Osteoblast (primary cell): Measurements from ENCODE around the gene DEGS2. TPM values are rescaled to one million over a fixed set of nuclear protein-coding genes. Genes with fewer than 3 reads are reported as not detected.

ENCODE experiments used
- DNase-seq: peaks from one replicate; pipeline ENCODE4 v3.0.0; 2011; ENCODE audit warnings: low spot score, mixed read lengths; ENCODE audit not compliant: insufficient read length; ENCODE audit errors: missing footprints
- H2AFZ ChIP-seq: 2 replicates; pipeline ENCODE4 v1.6.0; 2011; ENCODE audit warnings: mild to moderate bottlenecking, low read length
- H3K27ac ChIP-seq: 2 replicates; pipeline ENCODE4 v1.5.1; 2011; ENCODE audit warnings: mild to moderate bottlenecking, low read depth, low read length, moderate library complexity
- H3K27me3 ChIP-seq: 2 replicates; pipeline ENCODE4 v1.6.0; 2012; ENCODE audit warnings: mild to moderate bottlenecking, control low read depth, inconsistent platforms, low read length, moderate library complexity; ENCODE audit not compliant: insufficient read depth
- H3K36me3 ChIP-seq: 2 replicates; pipeline ENCODE4 v1.5.1; 2011; ENCODE audit warnings: mild to moderate bottlenecking, low read length, control low read depth, moderate library complexity; ENCODE audit not compliant: insufficient read depth
- H3K4me1 ChIP-seq: 2 replicates; pipeline ENCODE4 v1.5.1; 2011; ENCODE audit warnings: mild to moderate bottlenecking, low read length, control low read depth, moderate library complexity; ENCODE audit not compliant: insufficient read depth
- H3K4me2 ChIP-seq: 2 replicates; pipeline ENCODE4 v1.6.0; 2011; ENCODE audit warnings: mild to moderate bottlenecking, low read length; ENCODE audit not compliant: insufficient read depth
- H3K4me3 ChIP-seq: fragments of 200-600 bp; sonication (generic); 3 replicates; pipeline ENCODE4 v1.5.1; 2012; ENCODE audit warnings: mild to moderate bottlenecking, low read length, inconsistent platforms; ENCODE audit not compliant: insufficient read depth
- H3K79me2 ChIP-seq: 2 replicates; pipeline ENCODE4 v1.6.0; 2012; ENCODE audit warnings: mild to moderate bottlenecking, low read length, control low read depth, inconsistent platforms; ENCODE audit not compliant: insufficient read depth
- H3K9me3 ChIP-seq: 2 replicates; pipeline ENCODE4 v1.5.1; 2011; ENCODE audit warnings: low read depth, low read length, control low read depth
- H4K20me1 ChIP-seq: 2 replicates; pipeline ENCODE4 v1.6.0; 2012; ENCODE audit warnings: mild to moderate bottlenecking, low read length, control low read depth; ENCODE audit not compliant: insufficient read depth
- CTCF ChIP-seq: IDR thresholded peaks from 2 replicates; pipeline ENCODE4 v1.5.1; 2011; ENCODE audit warnings: mild to moderate bottlenecking, low read depth, low read length, moderate library complexity; ENCODE audit errors: extremely low read depth
- total RNA-seq: library from RNA; depleted of rRNA; stranded (reverse); fragments of >200 nt; gene quantifications from 2 replicates; pipeline ENCODE4 v1.2.3, GENCODE V29; 2012

DEGS2 gene
- total RNA-seq, 1 donor: 0.36 TPM

- H3K9me3 ChIP-seq: peaks cover 5% of the 10 kb centered on the region
- H2AFZ ChIP-seq: no peak overlapping the region
- H3K36me3 ChIP-seq: no peaks in the 10 kb centered on the region
- H3K4me2 ChIP-seq: no peak overlapping the region
- no peak for TF ChIP-seq CTCF
- no peaks in the 10 kb centered on the region for H3K4me1 ChIP-seq
- DNase-seq: no peak
- no peak overlapping the region for H3K4me3 ChIP-seq
- no peak overlapping the region for H3K27ac ChIP-seq
- H3K27me3 ChIP-seq: peaks cover 2% of the 10 kb centered on the region
- H4K20me1 ChIP-seq: no peaks in the 10 kb centered on the region
- no peaks in the 10 kb centered on the region for H3K79me2 ChIP-seq
Observed at GRCh38 chr14:100149851-100150611, 9.4 kb downstream of the DEGS2 start.

GRCh38 chr14:100148837-100149731, 10.4 kb downstream of the DEGS2 start:
- H3K4me3 ChIP-seq: no peak overlapping the region
- no peaks in the 10 kb centered on the region for H3K9me3 ChIP-seq
- no peaks in the 10 kb centered on the region for H3K79me2 ChIP-seq
- H4K20me1 ChIP-seq: no peaks in the 10 kb centered on the region
- no peaks in the 10 kb centered on the region for H3K4me1 ChIP-seq
- H2AFZ ChIP-seq: no peak overlapping the region
- H3K36me3 ChIP-seq: peaks cover under 1% of the 10 kb centered on the region
- peaks cover 2% of the 10 kb centered on the region for H3K27me3 ChIP-seq
- peak; percentile 68 for DNase-seq
- no peak overlapping the region for H3K27ac ChIP-seq
- no peak for TF ChIP-seq CTCF
- H3K4me2 ChIP-seq: no peak overlapping the region

- no peaks in the 10 kb centered on the region for H3K79me2 ChIP-seq
- no peaks in the 10 kb centered on the region for H4K20me1 ChIP-seq
- DNase-seq: peak; percentile 80
- H3K36me3 ChIP-seq: peaks cover 3% of the 10 kb centered on the region
- peaks cover 2% of the 10 kb centered on the region for H3K27me3 ChIP-seq
- no peak overlapping the region for H3K27ac ChIP-seq
- no peak overlapping the region for H3K4me2 ChIP-seq
- H3K4me3 ChIP-seq: no peak overlapping the region
- no peaks in the 10 kb centered on the region for H3K4me1 ChIP-seq
- no peaks in the 10 kb centered on the region for H3K9me3 ChIP-seq
- H2AFZ ChIP-seq: no peak overlapping the region
- TF ChIP-seq CTCF: no peak
Observed at GRCh38 chr14:100147691-100148464, 11.6 kb downstream of the DEGS2 start.
